Smooth muscle cell of the brain vasculature (primary cell): ENCODE measurements around the gene UROD.
"Not testable (repeated sequence)": the region's sequence is repeated elsewhere in the genome, so short reads cannot be mapped to it uniquely, and the experiment has no call there.

Experiments used
- DNase-seq: peaks from one replicate; pipeline ENCODE4 v3.0.0-alpha.2; 2012; ENCODE audit warnings: low read depth, low spot score

The UROD gene

GRCh38 chr1:45038661-45039364 is 26.8 kb downstream of the UROD start:
- no peak for DNase-seq

- DNase-seq: no peak
Observed at GRCh38 chr1:45040297-45040696, 28.2 kb downstream of the UROD start.

GRCh38 chr1:45043094-45043493 is 31.0 kb downstream of the UROD start:
- no peak for DNase-seq

GRCh38 chr1:45044916-45045315 is 32.9 kb downstream of the UROD start:
- no peak for DNase-seq

- DNase-seq: no peak
Observed at GRCh38 chr1:45047032-45047431, 35.0 kb downstream of the UROD start.

GRCh38 chr1:45051005-45051772 is 39.1 kb downstream of the UROD start:
- no peak for DNase-seq

- DNase-seq: no peak
Observed at GRCh38 chr1:45057542-45057941, 45.5 kb downstream of the UROD start.

GRCh38 chr1:45059829-45060228 is 47.8 kb downstream of the UROD start:
- DNase-seq: no peak

- DNase-seq: not testable (repeated sequence)
Observed at GRCh38 chr1:45062463-45062862, 50.4 kb downstream of the UROD start.

- DNase-seq: no peak
Observed at GRCh38 chr1:45065083-45065482, 53.0 kb downstream of the UROD start.
